ENCODE data around the gene EIF1.

DNA sequence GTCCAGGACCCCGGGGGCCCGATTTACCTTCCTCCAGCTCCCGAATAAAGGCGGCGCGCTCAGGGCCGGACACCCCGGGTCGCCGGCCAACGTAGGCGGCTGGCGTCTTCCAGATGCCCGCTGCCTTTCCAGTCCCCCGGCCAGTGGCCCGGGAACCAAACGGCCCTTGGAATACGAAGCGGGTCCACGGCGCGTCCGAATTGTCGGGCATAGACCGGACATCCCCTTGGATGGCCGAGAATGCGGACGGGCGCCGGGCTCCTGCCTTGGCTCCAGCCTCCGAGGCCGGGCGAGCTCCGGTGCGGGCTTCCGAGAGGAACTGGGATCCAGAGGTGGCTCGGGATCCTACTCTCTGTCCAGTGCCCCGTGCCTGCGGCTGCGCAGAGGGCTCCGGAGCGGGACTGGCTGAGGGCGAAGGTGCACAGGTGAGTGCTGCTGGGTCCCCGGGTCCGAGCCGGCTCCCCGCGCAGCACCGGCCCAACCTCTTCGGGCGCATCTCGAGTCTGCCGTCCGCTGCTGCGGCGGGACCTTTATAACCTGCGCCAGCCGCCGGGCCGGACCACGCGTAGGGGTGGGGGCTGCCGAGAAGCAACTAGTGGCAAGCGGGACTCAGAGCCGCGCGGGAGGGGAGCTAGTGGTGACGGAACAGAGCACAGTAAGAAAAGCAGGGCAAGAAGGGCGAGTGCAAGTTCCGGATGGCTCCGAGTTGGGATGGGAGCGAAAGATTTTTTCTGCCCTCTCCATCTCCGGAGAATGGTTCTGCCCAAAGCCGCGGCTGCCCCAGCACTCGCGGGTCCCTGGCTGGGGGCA is 45.7 kb downstream of the EIF1 start, which contains the start of gene HAP1:
- TF ChIP-seq, protein P1, sequence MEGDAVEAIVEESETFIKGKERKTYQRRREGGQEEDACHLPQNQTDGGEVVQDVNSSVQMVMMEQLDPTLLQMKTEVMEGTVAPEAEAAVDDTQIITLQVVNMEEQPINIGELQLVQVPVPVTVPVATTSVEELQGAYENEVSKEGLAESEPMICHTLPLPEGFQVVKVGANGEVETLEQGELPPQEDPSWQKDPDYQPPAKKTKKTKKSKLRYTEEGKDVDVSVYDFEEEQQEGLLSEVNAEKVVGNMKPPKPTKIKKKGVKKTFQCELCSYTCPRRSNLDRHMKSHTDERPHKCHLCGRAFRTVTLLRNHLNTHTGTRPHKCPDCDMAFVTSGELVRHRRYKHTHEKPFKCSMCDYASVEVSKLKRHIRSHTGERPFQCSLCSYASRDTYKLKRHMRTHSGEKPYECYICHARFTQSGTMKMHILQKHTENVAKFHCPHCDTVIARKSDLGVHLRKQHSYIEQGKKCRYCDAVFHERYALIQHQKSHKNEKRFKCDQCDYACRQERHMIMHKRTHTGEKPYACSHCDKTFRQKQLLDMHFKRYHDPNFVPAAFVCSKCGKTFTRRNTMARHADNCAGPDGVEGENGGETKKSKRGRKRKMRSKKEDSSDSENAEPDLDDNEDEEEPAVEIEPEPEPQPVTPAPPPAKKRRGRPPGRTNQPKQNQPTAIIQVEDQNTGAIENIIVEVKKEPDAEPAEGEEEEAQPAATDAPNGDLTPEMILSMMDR (IDR thresholded peaks at IDR 0.05; ENCODE audit: low read depth, low read length, poor library complexity, severe bottlenecking) = no peak
- no peak for TF ChIP-seq EZH2phosphoT487 (IDR thresholded peaks at IDR 0.05; ENCODE audit: borderline replicate concordance, low read length)
